Stimulated activated CD4-positive, alpha-beta T cell treated with anti-CD3 and anti-CD28 coated beads, Interleukin-12 subunit alpha, Interleukin-12 subunit beta, amount 100 ng/mL, for 24 hours (primary cell): ENCODE results near the gene ASIP.
"Not testable (repeated sequence)": the region's sequence is repeated elsewhere in the genome, so short reads cannot be mapped to it uniquely, and the experiment has no call there.

ENCODE experiments used
- DNase-seq, 2 experiments: peaks; one replicate each; pipeline ENCODE4 v3.0.0-alpha.2; 2020; ENCODE audit warnings: low read depth in 2 of 2

Gene ASIP

DNA sequence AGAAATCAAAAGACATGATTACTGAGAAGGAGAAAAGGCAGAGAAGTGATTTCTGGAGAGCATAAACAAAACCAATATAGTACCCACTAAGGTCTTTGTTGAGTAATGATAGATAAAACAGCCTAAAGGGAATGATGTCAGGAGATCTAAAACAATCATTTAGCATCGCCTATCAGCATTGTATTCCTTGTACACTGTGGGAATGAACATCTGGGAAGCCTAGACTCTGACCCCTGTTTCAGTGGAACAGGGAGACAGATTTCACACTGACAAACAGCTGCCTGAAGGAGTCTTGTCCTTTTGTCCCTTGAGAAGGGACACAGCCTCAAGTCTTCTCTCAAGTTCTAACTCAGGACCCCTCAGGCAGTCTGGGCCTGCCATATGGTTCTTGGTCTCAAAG lies 1.7 kb downstream of the ASIP start:
- no peak for DNase-seq

DNA sequence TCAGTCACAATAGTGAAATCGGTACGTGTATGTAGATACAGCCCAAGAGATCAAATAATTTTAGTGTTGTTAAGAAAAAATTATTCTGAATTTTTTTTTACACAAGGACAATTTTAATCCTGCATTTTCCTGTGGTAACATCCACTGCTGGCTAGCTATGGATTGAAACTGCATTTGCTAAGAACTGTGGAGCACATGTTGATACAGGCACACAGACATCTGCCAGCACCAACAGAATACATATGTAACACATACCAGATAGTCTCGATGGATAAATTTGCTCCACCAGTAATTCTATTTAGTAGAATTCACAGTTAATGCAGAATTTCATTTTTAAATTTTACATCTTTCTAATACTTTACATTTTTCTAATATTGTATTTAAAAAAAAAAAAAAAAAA lies 2.2 kb downstream of the ASIP start:
- DNase-seq, result no peak

DNA sequence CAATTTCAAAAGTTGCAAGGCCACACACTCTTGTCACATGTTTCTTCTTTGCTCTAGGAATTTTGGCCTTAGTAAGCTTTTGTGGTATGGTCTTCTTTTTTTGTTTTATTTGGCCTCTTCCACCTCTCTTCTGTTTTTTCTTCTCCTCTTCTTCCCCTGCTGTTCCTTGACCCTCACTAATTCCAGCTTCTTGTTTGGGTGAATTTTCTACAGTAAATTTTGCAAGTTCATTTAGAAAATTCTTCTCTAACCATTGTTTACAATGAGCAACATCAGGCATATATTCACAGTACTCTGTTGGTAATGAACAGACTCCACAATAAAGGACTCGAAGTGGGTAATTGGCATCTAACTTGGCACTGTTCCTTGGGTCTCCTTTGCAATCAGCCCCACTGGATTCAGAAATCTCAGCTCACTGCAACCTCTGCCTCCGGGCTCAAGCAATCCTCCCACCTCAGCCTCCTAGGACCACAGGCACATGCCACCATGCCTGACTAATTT lies 5.0 kb downstream of the ASIP start:
- no peak for DNase-seq

DNA sequence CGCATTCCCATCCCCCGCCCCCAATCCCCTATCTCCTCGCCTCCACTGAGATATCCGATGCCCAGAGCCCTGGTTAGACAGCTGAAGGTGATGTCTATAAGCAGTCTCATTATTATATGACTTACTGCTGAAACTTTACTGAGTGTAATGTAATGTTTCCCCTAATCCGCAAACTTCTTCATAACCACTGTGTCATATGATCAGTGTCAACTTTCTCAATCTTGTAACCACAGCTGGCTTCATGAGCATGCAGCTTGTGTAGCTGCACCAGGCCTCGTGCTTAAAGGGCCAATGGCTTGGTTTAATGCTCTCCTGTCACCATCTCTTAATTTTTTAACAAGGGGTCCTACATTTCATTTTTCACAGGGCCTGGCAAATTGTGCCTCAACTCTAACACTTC lies 8.1 kb downstream of the ASIP start:
- DNase-seq, result no peak

DNA sequence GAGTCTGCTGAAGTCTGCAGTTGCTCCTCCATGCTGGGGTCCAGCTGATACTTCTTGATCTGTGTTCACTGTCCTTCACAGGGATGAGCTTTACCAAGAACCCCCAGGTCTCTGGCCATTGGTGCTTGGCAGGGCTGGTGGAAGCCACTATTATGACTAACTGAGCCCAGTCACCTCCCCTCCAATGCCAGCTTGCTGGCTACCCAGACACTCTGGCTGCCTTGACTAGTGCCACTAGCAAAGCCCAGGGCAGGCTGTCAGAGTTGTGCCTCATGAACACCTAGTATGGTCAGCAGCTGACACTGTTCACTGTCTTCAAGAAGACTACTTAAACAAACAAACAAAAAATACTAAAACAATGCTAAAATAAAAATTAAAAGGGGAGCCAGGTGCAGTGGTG lies 8.8 kb downstream of the ASIP start:
- no peak for DNase-seq

DNA sequence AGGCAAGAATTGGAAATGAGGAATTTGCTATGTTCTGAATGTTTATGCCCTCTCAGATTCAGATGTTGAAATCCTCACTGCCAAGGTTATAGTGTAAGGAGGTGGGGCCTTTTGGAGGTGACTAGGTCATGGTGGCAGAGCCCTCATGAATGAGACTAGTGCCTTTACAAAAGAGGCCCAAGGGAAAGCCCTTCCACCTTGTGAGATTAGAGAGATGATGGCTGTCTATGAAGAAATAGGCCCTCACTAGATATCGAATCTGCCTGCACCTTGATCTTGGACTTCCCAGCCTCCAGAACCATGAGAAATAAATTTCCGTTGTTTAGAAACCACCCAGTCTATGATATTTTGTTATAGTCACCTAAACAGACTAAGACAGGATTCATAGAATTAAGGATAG lies 10.4 kb downstream of the ASIP start:
- no peak for DNase-seq

DNA sequence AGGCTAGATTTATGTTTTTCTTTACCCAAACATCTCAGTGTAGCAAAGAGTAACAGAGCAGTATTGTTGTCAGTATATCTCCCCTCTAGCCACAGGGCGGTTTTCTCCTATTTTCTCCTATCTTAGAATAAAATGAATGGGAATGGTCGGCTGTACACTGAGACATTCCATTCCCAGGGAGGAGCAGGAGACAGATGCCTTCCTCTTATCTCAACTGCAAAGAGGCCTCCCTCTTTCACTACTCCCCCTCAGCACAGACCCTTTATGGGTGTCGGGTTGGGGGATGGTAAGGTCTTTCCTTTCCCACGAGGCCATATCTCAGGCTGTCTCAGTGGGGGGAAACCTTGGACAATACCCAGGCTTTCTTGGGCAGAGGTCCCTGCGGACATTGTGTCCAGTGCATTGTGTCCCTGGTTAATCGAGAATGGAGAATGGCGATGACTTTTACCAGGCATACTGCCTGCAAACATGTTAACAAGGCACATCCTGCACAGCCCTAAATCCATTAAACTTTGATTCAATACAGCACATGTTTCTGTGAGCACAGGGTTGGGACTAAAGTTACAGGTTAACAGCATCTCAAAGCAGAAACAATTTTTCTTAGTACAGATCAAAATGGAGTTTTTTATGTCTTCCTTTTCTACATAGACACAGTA lies 11.3 kb downstream of the ASIP start:
- DNase-seq, result not testable (repeated sequence)

DNA sequence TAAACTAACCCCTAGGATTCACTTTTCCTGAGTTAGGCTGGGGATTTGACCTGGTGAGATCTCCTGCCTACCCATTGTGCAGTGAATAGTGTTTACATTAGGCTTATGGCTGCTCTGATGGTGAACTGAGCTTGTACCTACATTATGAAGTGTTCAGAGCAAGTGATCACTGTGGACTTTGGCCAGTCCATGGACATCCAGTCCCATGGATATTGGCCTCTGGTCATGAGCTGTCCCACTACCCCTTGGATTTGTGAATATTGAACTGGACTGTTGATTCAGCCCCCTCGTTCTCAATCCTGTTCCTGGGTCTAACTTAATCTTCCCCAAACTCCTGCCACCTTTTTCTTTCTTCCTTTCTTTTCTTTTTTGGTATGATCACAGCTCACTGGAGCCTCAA lies 13.8 kb downstream of the ASIP start:
- no peak for DNase-seq

DNA sequence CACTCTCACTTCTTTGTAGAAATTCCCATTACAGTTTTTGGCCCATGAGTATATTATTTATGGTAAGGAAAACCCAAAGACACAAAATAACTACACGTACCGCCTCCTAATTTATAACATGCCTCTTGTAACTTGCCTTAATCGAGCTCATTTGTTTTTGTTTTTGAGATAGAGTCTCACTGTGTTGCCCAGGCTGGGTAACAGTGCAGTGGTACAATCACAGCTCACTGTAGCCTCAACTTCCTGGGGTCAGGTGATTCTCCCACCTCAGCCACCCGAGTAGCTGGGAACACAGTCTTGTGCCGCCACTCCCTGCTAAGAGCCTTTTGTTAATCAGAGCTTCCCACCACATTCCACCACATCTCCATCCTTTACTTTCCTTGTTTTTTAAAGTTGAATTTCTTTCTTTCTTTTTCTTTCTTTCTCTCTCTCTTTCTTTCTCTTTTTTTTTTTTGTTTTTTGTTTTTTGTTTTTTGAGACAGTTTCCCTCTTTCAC lies 15.5 kb downstream of the ASIP start:
- DNase-seq, result no peak

DNA sequence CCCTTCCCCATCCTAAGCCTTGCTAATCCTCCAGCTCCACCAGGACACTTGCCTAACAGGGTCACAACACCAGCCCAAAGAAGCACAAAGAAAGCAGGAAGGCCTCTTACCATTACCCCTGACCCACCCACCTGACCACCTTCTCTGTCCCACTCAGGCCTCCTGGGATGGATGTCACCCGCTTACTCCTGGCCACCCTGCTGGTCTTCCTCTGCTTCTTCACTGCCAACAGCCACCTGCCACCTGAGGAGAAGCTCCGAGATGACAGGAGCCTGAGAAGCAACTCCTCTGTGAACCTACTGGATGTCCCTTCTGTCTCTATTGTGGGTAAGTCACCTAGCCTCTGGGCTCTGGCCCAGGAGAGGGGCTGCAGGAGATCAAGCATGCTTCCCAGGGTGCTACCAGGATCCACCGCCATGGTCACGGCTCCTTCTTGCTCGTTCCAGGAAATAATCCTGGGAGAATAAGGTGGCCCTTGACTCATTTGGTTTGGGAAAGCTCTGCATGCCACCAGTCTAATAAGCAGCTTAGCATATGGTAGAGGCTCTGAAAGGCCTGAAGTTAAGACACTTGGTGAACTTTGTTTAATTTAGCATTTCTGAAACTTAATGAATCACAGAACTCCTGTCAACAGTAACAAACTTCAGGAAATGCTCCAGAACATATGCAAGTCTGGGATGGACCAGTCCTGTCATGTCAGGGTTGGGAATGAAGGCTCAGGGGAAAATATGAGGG lies 19.2 kb downstream of the ASIP start:
- no peak for DNase-seq

DNA sequence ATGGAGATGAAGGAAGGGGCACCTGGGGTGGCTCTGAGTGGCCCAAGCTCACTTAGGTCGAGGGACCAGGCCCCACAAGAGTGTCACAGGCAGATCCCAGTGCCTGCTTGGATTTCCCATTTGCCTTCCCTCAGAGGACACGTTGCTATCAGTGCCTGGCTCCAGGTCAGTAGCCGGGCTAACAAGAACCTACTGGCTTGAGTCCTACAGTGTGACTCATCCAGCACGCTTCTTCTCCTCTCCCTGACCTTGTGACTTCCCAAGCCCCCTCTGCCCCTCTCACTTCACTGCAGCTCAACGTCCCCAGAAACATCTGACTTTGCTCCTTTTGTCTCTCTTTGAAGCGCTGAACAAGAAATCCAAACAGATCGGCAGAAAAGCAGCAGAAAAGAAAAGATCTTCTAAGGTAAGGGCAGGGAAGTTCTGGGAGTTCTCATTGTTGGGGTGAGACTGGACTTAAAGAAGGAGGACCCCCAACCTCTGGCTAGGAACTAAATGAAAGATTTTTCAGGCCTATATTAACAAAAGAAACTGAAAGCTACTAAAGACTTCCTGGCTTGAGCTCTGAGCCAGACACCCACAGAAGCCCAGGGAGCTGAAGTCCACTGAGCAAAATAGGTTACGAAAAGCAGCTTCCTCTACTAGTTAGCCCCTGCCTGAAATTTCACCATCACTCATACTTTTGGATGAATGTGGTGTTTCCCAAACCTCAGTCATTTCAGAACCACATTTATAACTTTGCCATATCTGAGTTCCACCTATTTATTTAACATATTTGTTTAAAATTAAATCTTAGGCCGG lies 21.5 kb downstream of the ASIP start:
- no peak for DNase-seq

DNA sequence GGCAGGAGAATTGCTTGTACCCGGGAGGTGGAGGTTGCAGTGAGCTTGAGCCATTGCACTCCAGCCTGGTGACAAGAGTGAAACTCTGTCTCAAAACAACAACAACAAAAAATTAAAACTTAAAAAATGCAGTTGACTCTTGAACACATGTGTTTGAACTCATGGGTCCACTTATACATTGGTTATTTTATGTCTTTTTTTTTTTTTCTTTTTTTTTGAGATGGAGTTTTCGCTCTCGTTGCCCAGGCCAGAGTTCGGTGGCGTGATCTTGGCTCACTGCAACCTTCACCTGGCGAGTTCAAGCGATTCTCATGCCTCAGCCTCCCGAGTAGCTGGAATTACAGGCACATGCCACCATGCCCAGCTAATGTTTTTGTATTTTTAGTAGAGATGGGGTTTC lies 22.2 kb downstream of the ASIP start:
- not testable (repeated sequence) for DNase-seq

DNA sequence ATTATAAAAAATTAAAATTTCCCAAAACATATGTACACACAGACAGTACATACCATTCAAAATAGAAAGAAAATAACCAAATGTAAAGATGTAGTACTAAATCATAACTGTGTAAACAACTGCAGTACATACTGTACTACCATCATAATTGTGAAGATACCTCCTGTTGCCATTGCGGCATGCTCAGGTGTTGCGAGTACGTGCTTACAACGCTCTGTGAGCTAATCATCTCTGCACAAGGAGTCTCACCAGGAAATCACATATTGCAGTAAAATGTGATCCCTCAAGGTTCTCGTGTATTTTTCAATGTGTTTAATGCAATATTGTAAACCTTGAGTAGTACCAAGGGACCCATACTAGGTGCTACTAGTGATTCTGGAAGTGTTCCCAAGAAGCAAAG lies 22.9 kb downstream of the ASIP start:
- no peak for DNase-seq

DNA sequence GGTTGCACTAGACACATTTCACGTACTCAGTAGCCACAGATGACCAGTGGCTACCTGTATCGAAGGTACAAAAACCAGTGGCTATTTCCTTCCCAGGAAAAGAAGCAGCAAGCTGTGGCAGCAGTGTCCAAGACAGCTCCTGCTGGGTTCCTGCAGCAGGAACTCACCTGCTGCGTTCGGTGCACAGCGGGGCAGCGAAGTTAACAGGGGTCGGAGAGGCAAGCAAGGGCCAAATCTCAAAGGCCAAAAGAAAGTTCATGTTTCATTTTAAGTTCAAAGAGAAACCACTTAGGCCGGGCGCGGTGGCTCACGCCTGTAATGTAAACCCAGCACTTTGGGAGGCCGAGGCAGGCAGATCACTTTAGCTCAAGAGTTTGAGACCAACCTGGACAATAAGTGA lies 26.9 kb downstream of the ASIP start:
- DNase-seq, result no peak

DNA sequence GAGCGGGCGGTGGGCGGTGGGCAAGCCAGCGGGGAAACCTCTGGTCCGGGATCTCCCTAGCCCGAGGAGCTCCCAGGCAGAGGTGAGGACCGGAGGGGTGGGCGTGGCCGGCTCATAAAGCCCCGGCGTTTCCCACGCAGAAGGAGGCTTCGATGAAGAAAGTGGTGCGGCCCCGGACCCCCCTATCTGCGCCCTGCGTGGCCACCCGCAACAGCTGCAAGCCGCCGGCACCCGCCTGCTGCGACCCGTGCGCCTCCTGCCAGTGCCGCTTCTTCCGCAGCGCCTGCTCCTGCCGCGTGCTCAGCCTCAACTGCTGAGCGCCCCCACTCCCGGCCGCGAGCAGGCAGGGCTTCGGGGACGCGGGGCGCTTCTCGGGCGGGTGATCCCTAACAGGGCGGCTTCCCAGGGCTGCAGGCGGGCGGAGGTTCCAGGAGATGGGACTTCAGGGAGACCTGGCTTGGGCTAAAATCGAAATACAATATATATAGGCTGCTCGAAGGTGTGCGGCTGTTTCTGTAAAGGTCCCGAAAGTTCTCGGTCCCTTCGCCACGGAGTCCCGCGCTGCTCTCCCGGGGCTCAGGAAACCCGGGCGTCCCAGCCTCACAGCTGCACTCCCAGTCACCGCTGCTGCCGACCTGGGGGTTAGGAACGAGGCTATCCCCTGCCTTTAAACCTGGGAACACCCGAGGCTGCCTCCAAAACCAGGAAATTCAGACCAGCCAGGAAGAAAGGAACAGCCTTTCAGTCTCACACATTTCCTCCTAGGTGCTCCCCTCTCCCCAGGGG lies 27.8 kb downstream of the ASIP start:
- DNase-seq, result peak in 1 of 2 experiments; percentile 3

DNA sequence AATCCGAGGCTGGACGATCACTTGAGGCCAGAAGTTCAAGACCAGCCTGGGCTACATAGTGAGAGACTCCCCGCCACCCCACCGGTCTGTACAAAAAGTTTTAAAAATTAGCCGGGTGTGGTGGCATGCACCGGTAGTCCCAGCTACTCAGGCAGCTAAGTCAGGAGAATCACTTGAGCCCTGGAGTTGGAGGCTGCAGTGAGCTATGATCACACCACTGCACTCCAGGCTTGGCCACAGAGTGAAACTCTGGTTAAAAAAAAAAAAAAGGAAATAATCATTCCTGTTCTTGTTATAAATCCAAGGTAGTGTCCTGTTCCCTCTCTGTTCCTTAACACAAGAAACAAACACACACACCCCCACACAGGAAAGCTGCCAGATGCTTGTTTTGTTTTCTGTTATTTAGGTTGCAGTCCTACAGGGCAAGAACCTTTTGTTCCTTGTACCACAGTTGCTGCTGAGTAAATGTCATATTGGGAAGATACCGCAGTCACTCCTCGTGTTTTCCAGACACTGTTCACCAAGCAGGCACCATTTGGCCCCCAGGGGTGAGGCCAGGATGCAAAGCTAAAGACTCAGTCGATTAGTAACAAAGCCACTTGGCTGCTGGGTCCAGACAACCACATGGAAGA lies 28.9 kb downstream of the ASIP start:
- no peak for DNase-seq

DNA sequence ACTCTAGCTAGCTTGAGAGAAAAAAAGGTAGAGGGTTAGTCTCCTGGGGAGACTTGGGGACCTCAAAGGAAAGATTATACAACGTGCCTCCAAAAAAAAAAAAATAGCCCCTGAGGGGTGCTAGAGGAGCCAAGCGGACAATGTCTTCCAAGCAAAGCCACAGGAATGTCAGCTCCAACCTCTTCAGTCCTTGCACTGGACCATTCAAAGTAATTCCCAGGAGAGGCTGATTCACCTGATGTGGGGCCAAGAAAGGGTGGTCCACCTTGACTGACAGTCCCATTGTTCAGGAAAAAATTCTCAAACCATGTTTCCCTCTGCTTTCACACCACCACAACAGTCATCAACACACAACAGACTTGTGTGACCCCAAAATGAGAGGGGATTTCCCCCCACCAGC lies 30.7 kb downstream of the ASIP start:
- DNase-seq, result no peak

DNA sequence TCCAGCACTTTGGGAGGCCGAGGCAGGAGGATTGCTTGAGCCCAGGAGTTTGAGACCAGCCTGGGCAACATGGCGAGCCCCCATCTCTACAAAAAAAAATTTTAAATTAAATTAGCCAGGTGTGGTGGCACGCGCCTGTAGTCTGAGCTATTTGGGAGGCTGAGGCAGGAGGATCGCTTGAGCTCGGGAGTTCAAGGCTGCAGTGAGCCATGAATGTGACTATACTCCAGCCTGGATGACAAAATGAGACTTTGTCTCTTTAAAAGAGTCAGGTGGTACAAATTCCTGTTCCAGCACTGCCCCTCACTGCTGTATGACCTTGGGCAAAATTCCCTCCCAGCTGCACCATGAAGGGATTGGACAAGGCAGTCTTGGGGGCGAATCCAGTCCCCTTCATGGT lies 33.5 kb downstream of the ASIP start:
- no peak for DNase-seq

DNA sequence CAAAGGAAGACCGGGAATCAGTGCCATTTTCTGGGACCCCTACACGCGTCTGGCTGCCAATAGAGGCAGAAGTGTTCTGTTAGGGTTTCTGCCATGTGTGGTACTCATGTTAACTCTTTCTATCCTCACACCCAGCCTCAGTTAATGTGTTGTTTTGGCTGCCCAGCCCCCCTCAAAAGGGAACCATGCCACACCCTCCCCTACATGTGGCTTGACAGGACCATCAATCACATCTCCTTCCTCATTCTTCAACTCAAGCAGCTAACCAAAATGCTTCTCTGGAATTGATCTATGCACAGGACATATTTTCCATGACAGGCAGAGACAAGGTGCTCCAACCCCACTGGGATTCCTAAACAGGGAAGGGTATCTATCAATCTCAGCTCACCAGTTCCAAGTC lies 40.0 kb downstream of the ASIP start:
- no peak for DNase-seq

DNA sequence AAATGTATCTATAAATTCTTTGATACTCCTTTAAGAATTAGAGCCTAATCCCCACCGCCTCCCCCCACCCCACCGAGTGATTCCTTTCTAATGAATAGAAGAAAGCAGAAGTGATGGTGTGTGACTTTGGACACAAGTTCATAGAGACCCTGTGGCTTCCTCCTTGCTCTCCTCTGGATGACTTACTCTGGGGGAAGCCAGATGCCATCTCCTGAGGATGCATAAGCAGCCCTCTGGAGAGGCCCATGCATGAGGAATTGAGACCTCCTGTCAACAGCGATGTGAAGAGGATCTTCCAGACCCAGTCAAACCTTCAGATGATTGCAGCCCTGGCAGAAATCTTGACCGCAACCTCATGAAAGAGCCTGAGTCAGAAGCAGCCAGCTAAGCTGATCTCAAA lies 40.8 kb downstream of the ASIP start:
- DNase-seq, result no peak

DNA sequence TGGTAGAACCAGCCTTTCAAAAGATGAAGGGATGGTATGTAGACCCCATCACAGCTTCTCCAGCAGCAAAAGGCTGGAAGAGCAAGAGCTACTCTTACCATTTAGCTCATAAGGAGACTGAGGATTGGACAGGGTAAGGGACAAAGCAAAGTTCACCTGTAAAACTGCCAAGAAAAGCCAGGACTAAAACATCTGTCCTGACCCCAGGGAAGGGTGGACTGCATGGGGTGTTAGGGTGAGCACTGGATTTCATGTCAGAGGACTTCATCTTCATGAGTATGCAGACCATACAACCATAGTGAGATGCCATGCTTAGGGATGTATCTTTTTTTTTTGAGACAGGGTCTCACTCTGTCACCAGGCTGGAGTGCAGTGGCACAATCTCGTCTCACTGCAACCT lies 42.6 kb downstream of the ASIP start:
- no peak for DNase-seq
